Lower leg skin (tissue), 3 donors: Measurements from ENCODE around the gene HP.

Source experiments
- CTCF ChIP-seq, 3 donors: fragments of 450-650 bp; IDR thresholded peaks; one replicate each; pipeline ENCODE4 v1.5.1; 2016; ENCODE audit warnings: antibody characterized with exemption in 3 of 3, mild to moderate bottlenecking in 3 of 3, moderate library complexity in 2 of 3
- POLR2A ChIP-seq, 2 donors: fragments of 450-650 bp; IDR thresholded peaks; one replicate each; pipeline ENCODE4 v1.6.1; 2016 to 2017; ENCODE audit warnings: antibody characterized with exemption in 2 of 2, mild to moderate bottlenecking in 1 of 2, moderate library complexity in 1 of 2

GRCh38 chr16:72072514-72073342 is 18.4 kb downstream of the HP start:
- TF ChIP-seq POLR2A (IDR thresholded peaks at IDR 0.05) (no peak), CTCF (IDR thresholded peaks at IDR 0.05) (no peak)
